ENCODE results near the gene PRR5L.
"Not testable (repeated sequence)": the region's sequence is repeated elsewhere in the genome, so short reads cannot be mapped to it uniquely, and the experiment has no call there.

Gene PRR5L

GRCh38 chr11:36281850-36282249 lies 14.2 kb upstream of the PRR5L start:
- no peak for DNase-seq

- no peak for DNase-seq
These were observed 13.2 kb upstream of the PRR5L start for GRCh38 chr11:36282926-36283325.

GRCh38 chr11:36288442-36289225 lies 7.5 kb upstream of the PRR5L start:
- DNase-seq, result peak; percentile 69

GRCh38 chr11:36289226-36289852 lies 6.7 kb upstream of the PRR5L start, which contains the start of gene COMMD9:
Gene COMMD9 (minus strand): TSS chr11:36289424. CDS start chr11:36289412, 12 bp downstream.
- DNase-seq, result peak; percentile 94

GRCh38 chr11:36292311-36292722 lies 3.8 kb upstream of the PRR5L start:
- peak; percentile 80 for DNase-seq

- peak; percentile 74 for DNase-seq
These were observed 926 bp downstream of the PRR5L start for GRCh38 chr11:36296884-36297543.

- DNase-seq, result no peak
These were observed 4.6 kb downstream of the PRR5L start for GRCh38 chr11:36300650-36301049.

- DNase-seq, result peak; percentile 72
These were observed 8.3 kb downstream of the PRR5L start for GRCh38 chr11:36304351-36304750.

- DNase-seq, result no peak
These were observed 9.0 kb downstream of the PRR5L start for GRCh38 chr11:36305047-36305446.

GRCh38 chr11:36306888-36307287 lies 10.8 kb downstream of the PRR5L start:
- DNase-seq, result peak; percentile 69

- DNase-seq, result no peak
These were observed 12.5 kb downstream of the PRR5L start for GRCh38 chr11:36308577-36308976.

- no peak for DNase-seq
These were observed 13.7 kb downstream of the PRR5L start for GRCh38 chr11:36309779-36310178.

- no peak for DNase-seq
These were observed 16.0 kb downstream of the PRR5L start for GRCh38 chr11:36311926-36312595.

GRCh38 chr11:36312611-36313472 lies 16.8 kb downstream of the PRR5L start:
- DNase-seq, result no peak

GRCh38 chr11:36313750-36314433 lies 17.8 kb downstream of the PRR5L start:
- peak; percentile 38 for DNase-seq

- DNase-seq, result no peak
These were observed 18.3 kb downstream of the PRR5L start for GRCh38 chr11:36314434-36314767.

- no peak for DNase-seq
These were observed 20.0 kb downstream of the PRR5L start for GRCh38 chr11:36316049-36316448.

GRCh38 chr11:36317992-36318391 lies 21.9 kb downstream of the PRR5L start:
- DNase-seq, result no peak

GRCh38 chr11:36324956-36325355 lies 28.9 kb downstream of the PRR5L start:
- DNase-seq, result not testable (repeated sequence)

- DNase-seq, result not testable (repeated sequence)
These were observed 29.3 kb downstream of the PRR5L start for GRCh38 chr11:36325403-36325802.

- DNase-seq, result peak; percentile 13
These were observed 30.7 kb downstream of the PRR5L start for GRCh38 chr11:36326524-36327419.
